SK-N-SH (cell line): ENCODE data around the gene SCAMP5. TPM values are rescaled to one million over a fixed set of nuclear protein-coding genes. Genes with fewer than 3 reads are reported as not detected.

Source experiments
- CTCF ChIA-PET: fragments of 300-600, 350-600 bp; formaldehyde crosslinking; extraction: SDS; loops from one replicate; lab custom pipeline; 2021; lab: Yijun Ruan, JAX
- POLR2A ChIA-PET: fragments of 350-600 bp; sonication (Branson Sonifier 250); formaldehyde crosslinking; extraction: SDS; loops from one replicate; lab custom pipeline; 2020; ENCODE audit warnings: antibody characterized with exemption, inconsistent platforms; lab: Yijun Ruan, JAX
- DNase-seq: peaks from one replicate; pipeline ENCODE4 v3.0.0; 2012
- H2AFZ ChIP-seq: fragments of 200-600 bp; sonication (generic); 2 replicates; pipeline ENCODE4 v1.8.1; 2016; ENCODE audit warnings: antibody characterized with exemption, mild to moderate bottlenecking, low read depth
- H3F3A ChIP-seq: fragments of 200-600 bp; sonication (generic); replicated peaks from 2 replicates; pipeline ENCODE3; 2016; ENCODE audit warnings: antibody characterized with exemption, mild to moderate bottlenecking; ENCODE audit not compliant: insufficient read depth
- H3K27ac ChIP-seq, 2 experiments: fragments of 200-500 bp in 1 of 2; fragments of 200-600 bp in 1 of 2; sonication (Bioruptor generic) in 1 of 2; sonication (generic), shearing (Covaris generic) in 1 of 2; 2 replicates each; pipeline versions ENCODE4 v1.5.1 to v1.6.1; 2014 to 2016; ENCODE audit warnings: low read depth in 2 of 2, inconsistent platforms in 1 of 2, low read length in 1 of 2, mild to moderate bottlenecking in 1 of 2, mixed read lengths in 1 of 2
- H3K27me3 ChIP-seq: fragments of 200-600 bp; sonication (generic), shearing (Covaris generic); 2 replicates; pipeline ENCODE4 v1.6.1; 2016; ENCODE audit warnings: mixed run types; ENCODE audit not compliant: insufficient read depth
- H3K36me3 ChIP-seq, 2 experiments: fragments of 200-500 bp in 1 of 2; fragments of 200-600 bp in 1 of 2; sonication (Bioruptor generic) in 1 of 2; sonication (generic) in 1 of 2; replicated peaks in 1 of 2; 2 replicates each; pipeline versions ENCODE3 to v1.5.1; 2014 to 2016; ENCODE audit warnings: low read length in 1 of 2, mild to moderate bottlenecking in 1 of 2; ENCODE audit not compliant: insufficient read depth in 2 of 2, control insufficient read depth in 1 of 2
- H3K4me1 ChIP-seq, 2 experiments: fragments of 200-500 bp in 1 of 2; fragments of 200-600 bp in 1 of 2; sonication (Bioruptor generic) in 1 of 2; sonication (generic), shearing (Covaris generic) in 1 of 2; 2 replicates each; pipeline versions ENCODE4 v1.5.1 to v1.6.1; 2014 to 2016; ENCODE audit warnings: low read depth in 1 of 2, low read length in 1 of 2, mixed run types in 1 of 2; ENCODE audit not compliant: insufficient read depth in 2 of 2, control insufficient read depth in 1 of 2
- H3K4me2 ChIP-seq: fragments of 200-600 bp; sonication (generic), shearing (Covaris generic); 2 replicates; pipeline ENCODE4 v1.6.1; 2017; ENCODE audit warnings: mixed run types
- H3K4me3 ChIP-seq, 2 experiments: fragments of 200-500 bp in 1 of 2; fragments of 200-600 bp in 1 of 2; sonication (Bioruptor generic) in 1 of 2; sonication (generic), shearing (Covaris generic) in 1 of 2; 2 replicates each; pipeline versions ENCODE4 v1.5.1 to v1.8.1; 2014 to 2016; ENCODE audit warnings: low read depth in 2 of 2, inconsistent platforms in 1 of 2, low read length in 1 of 2, mild to moderate bottlenecking in 1 of 2, mixed read lengths in 1 of 2, moderate library complexity in 1 of 2
- H3K79me2 ChIP-seq: fragments of 200-600 bp; sonication (generic); 2 replicates; pipeline ENCODE4 v1.8.1; 2017; ENCODE audit warnings: mild to moderate bottlenecking; ENCODE audit not compliant: insufficient read depth
- H3K9ac ChIP-seq: fragments of 200-600 bp; sonication (generic); 2 replicates; pipeline ENCODE4 v1.6.1; 2017; ENCODE audit warnings: mixed run types
- H3K9me2 ChIP-seq: fragments of 200-600 bp; sonication (generic); 2 replicates; pipeline ENCODE4 v1.6.1; 2017; ENCODE audit warnings: mixed run types
- H3K9me3 ChIP-seq: fragments of 200-600 bp; sonication (generic); 2 replicates; pipeline ENCODE4 v1.6.1; 2017; ENCODE audit warnings: mixed run types, mild to moderate bottlenecking, moderate library complexity
- H4K20me1 ChIP-seq: fragments of 200-600 bp; sonication (generic); 2 replicates; pipeline ENCODE4 v1.6.1; 2017; ENCODE audit warnings: mild to moderate bottlenecking, mixed run types; ENCODE audit not compliant: insufficient read depth
- CHD2 ChIP-seq: fragments of 150-350 bp; IDR thresholded peaks from 2 replicates; pipeline ENCODE4 v1.6.1; 2018; ENCODE audit warnings: low read length; ENCODE audit not compliant: partially characterized antibody
- EZH2phosphoT487 ChIP-seq: fragments of 200-600 bp; sonication (generic); IDR thresholded peaks from 2 replicates; pipeline ENCODE4 v1.6.1; 2017; ENCODE audit warnings: low read depth, mixed run types, mild to moderate bottlenecking, antibody characterized with exemption, moderate library complexity, borderline replicate concordance
- FOSL2 ChIP-seq: IDR thresholded peaks from 2 replicates; pipeline ENCODE4 v1.4.0; 2012; ENCODE audit warnings: low read depth, mild to moderate bottlenecking, moderate library complexity, borderline replicate concordance
- GATA2 ChIP-seq: sonication (generic); formaldehyde crosslinking; IDR thresholded peaks from 2 replicates; pipeline ENCODE4 v1.5.0; 2020; ENCODE audit warnings: mild to moderate bottlenecking, missing genetic modification reagents
- MXI1 ChIP-seq: IDR thresholded peaks from 2 replicates; pipeline ENCODE4 v1.6.1; 2012; ENCODE audit warnings: mild to moderate bottlenecking, low read depth, low read length, improper control_type of control experiment
- RAD21 ChIP-seq: IDR thresholded peaks from 2 replicates; pipeline ENCODE4 v1.6.1; 2012; ENCODE audit warnings: mild to moderate bottlenecking, low read length
- REST ChIP-seq: IDR thresholded peaks from 2 replicates; pipeline ENCODE4 v1.6.1; 2012; ENCODE audit warnings: mild to moderate bottlenecking, low read depth, low read length, moderate library complexity
- RXRA ChIP-seq: IDR thresholded peaks from 2 replicates; pipeline ENCODE4 v1.4.0; 2012; ENCODE audit warnings: low read depth, mild to moderate bottlenecking, borderline replicate concordance
- USF1 ChIP-seq: IDR thresholded peaks from 2 replicates; pipeline ENCODE4 v1.4.0; 2012; ENCODE audit warnings: low read depth, borderline replicate concordance
- WGBS: methylation state at CpG from one replicate; pipeline ENCODE4 v1.1.6; 2017; ENCODE audit warnings: low lambda C conversion rate; 5-methylcytosine and 5-hydroxymethylcytosine counted together
- polyA plus RNA-seq, 3 experiments: library from polyadenylated mRNA; depleted of rRNA; stranded (reverse); fragments of >200 nt; gene quantifications; 2 replicates each; pipeline ENCODE4 v1.2.3, GENCODE V29; 2012

SCAMP5 gene
- polyA plus RNA-seq, 1 of the 3 experiments (the other 2 are of a cell fraction): 27.9 TPM

GRCh38 chr15:75002398-75002797, 7.0 kb downstream of the SCAMP5 start:
- no peaks in the 10 kb centered on the region for H4K20me1 ChIP-seq
- no peaks in the 10 kb centered on the region for H3K36me3 ChIP-seq
- H3K9me3 ChIP-seq: no peaks in the 10 kb centered on the region
- H3K9ac ChIP-seq: no peak overlapping the region
- H3K27me3 ChIP-seq: no peaks in the 10 kb centered on the region
- TF ChIP-seq RXRA: no peak
- TF ChIP-seq GATA2 (CRISPR knock-in tag): peak; percentile 78
- no peak for TF ChIP-seq USF1
- peak; percentile 77 for TF ChIP-seq MXI1
- no peak for TF ChIP-seq RAD21
- TF ChIP-seq, all 33 proteins: peak for 2
- DNase-seq: peak; percentile 75
- Histone ChIP-seq H3K4me3 (no peak overlapping the region), H3K4me1 (peaks cover 0 to 6% of the 10 kb centered on the region in 2 experiments; a peak in 1 of 4 replicates), H3F3A (no peaks in the 10 kb centered on the region), H3K79me2 (no peaks in the 10 kb centered on the region), H3K27ac (no peak overlapping the region), H3K4me2 (no peak overlapping the region), H2AFZ (no peak overlapping the region), H3K9me2 (no peaks in the 10 kb centered on the region)
- ChIA-PET CTCF (interaction anchor here (1.3 to 2.0 kb wide), 4 partner anchors 15 to 202 kb away, joined by 4 to 7 read pairs (median 4); no protein-coding TSS in a partner anchor), POLR2A (interaction anchor here (0.6 to 0.9 kb wide), 2 partner anchors 19 to 104 kb away, joined by 3 to 4 read pairs; no protein-coding TSS in a partner anchor)
- WGBS: 38% methylated on average over 7 of the region's 7 CpGs

GRCh38 chr15:75007216-75007615, 11.9 kb downstream of the SCAMP5 start:
- no peak for DNase-seq
- no peak overlapping the region for H3K9ac ChIP-seq
- H2AFZ ChIP-seq: no peak overlapping the region
- H3K4me3 ChIP-seq: no peak overlapping the region
- POLR2A ChIA-PET: no interaction called here
- no peak overlapping the region for H3K4me2 ChIP-seq
- WGBS: 87% methylated on average over 13 of the region's 13 CpGs
- H3K9me2 ChIP-seq: no peaks in the 10 kb centered on the region
- no peaks in the 10 kb centered on the region for H3K79me2 ChIP-seq
- peaks cover 0 to 3% of the 10 kb centered on the region in 2 experiments for H3K36me3 ChIP-seq
- CTCF ChIA-PET: interaction anchor here (0.6 to 1.5 kb wide), 4 partner anchors 22 to 786 kb away, joined by 3 to 5 read pairs (median 3); no protein-coding TSS in a partner anchor
- TF ChIP-seq REST (no peak), CHD2 (no peak), EZH2phosphoT487 (no peak), FOSL2 (no peak)
- H4K20me1 ChIP-seq: no peaks in the 10 kb centered on the region
- no peaks in the 10 kb centered on the region for H3F3A ChIP-seq
- H3K27me3 ChIP-seq: no peaks in the 10 kb centered on the region
- H3K4me1 ChIP-seq: peaks cover 0 to 4% of the 10 kb centered on the region in 2 experiments; a peak in 1 of 4 replicates
- no peaks in the 10 kb centered on the region for H3K9me3 ChIP-seq
- no peak overlapping the region for H3K27ac ChIP-seq
